Measurements from ENCODE around the gene FOXP1.
"Not testable (repeated sequence)": the region's sequence is repeated elsewhere in the genome, so short reads cannot be mapped to it uniquely, and the experiment has no call there.

FOXP1 gene

DNA sequence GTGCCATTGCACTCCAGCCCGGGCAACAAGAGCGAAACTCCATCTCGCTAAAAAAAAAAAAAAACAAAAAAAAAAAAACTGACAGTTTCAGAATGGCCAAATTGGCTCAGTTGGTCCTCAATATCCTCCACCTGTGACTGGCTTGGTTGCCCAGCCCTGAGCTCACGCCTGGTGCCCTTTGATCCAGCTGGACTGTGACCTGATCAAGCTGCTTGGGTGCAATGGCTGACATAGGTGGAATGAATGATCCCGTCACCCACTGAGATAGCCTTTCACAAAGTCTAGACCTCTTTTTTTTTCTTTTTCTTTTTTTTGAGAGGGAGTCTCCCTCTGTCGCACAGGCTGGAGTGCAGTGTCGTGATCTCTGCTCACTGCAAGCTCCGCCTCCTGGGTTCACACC, 254.6 kb downstream of the FOXP1 start:
- no peak overlapping the region for H3K4me3 ChIP-seq (ENCODE audit: insufficient read depth, low read length, poor library complexity, severe bottlenecking)
- H2AFZ ChIP-seq (ENCODE audit: low read depth, low read length, severe bottlenecking), result no peak overlapping the region
- no peak overlapping the region for H3K4me2 ChIP-seq (ENCODE audit: low read depth, low read length, poor library complexity, severe bottlenecking)
- H3K27ac ChIP-seq (ENCODE audit: low read depth, low read length), result no peak overlapping the region
- TF ChIP-seq CTCF (IDR thresholded peaks at IDR 0.05; ENCODE audit: insufficient read depth, low read length, poor library complexity, severe bottlenecking), result no peak
- TF ChIP-seq EZH2phosphoT487 (conservative IDR thresholded peaks at IDR 0.05; ENCODE audit: low read length), result no peak
- H3K79me2 ChIP-seq (ENCODE audit: insufficient read depth, low read length), result no peaks in the 10 kb centered on the region
- no peaks in the 10 kb centered on the region for H3K9me3 ChIP-seq (ENCODE audit: insufficient read depth, low read length)
- H3K27me3 ChIP-seq (ENCODE audit: low read length), result no peaks in the 10 kb centered on the region
- H3K36me3 ChIP-seq (ENCODE audit: low read length), result no peaks in the 10 kb centered on the region
- H4K20me1 ChIP-seq (ENCODE audit: low read depth, low read length), result no peaks in the 10 kb centered on the region
- H3K9ac ChIP-seq (ENCODE audit: low read length), result no peak overlapping the region
- H3K9me2 ChIP-seq (replicated peaks; ENCODE audit: insufficient read depth, low read length), result no peaks in the 10 kb centered on the region
- H3F3A ChIP-seq (ENCODE audit: insufficient read depth), result no peaks in the 10 kb centered on the region

- H4K20me1 ChIP-seq (ENCODE audit: low read depth, low read length), result no peaks in the 10 kb centered on the region
- no peaks in the 10 kb centered on the region for H3K36me3 ChIP-seq (ENCODE audit: low read length)
- H3K9me3 ChIP-seq (ENCODE audit: insufficient read depth, low read length), result no peaks in the 10 kb centered on the region
- no peak for TF ChIP-seq EZH2phosphoT487 (conservative IDR thresholded peaks at IDR 0.05; ENCODE audit: low read length)
- TF ChIP-seq CTCF (IDR thresholded peaks at IDR 0.05; ENCODE audit: insufficient read depth, low read length, poor library complexity, severe bottlenecking), result no peak
- H3K27ac ChIP-seq (ENCODE audit: low read depth, low read length), result no peak overlapping the region
- H3K4me2 ChIP-seq (ENCODE audit: low read depth, low read length, poor library complexity, severe bottlenecking), result no peak overlapping the region
- no peaks in the 10 kb centered on the region for H3K9me2 ChIP-seq (replicated peaks; ENCODE audit: insufficient read depth, low read length)
- H3K79me2 ChIP-seq (ENCODE audit: insufficient read depth, low read length), result no peaks in the 10 kb centered on the region
- no peak overlapping the region for H3K9ac ChIP-seq (ENCODE audit: low read length)
- no peaks in the 10 kb centered on the region for H3K27me3 ChIP-seq (ENCODE audit: low read length)
- H3F3A ChIP-seq (ENCODE audit: insufficient read depth), result no peaks in the 10 kb centered on the region
- no peak overlapping the region for H2AFZ ChIP-seq (ENCODE audit: low read depth, low read length, severe bottlenecking)
- H3K4me3 ChIP-seq (ENCODE audit: insufficient read depth, low read length, poor library complexity, severe bottlenecking), result no peak overlapping the region
Observed at GRCh38 chr3:71327936-71328335, 255.6 kb downstream of the FOXP1 start.

DNA sequence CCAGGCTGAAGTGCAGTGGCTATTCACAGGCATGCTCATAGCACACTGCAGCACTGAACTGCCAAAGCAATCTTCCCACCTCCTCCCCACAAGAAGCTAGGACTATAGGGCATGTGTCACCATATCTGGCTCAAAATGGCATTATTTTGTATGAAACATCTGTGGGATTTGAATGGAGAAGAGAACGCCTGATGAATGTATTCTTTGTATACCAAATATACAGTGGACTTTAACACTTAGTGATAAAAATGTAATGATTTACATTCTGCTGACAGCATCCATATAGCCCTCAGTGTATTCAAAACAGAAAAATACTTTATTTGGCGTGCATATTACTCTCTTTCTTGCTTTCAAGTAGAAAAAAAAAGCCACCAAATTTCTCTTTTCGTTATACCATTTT, 257.8 kb downstream of the FOXP1 start:
- TF ChIP-seq CTCF (IDR thresholded peaks at IDR 0.05; ENCODE audit: insufficient read depth, low read length, poor library complexity, severe bottlenecking), result no peak
- no peak for TF ChIP-seq EZH2phosphoT487 (conservative IDR thresholded peaks at IDR 0.05; ENCODE audit: low read length)
- no peaks in the 10 kb centered on the region for H3F3A ChIP-seq (ENCODE audit: insufficient read depth)
- no peaks in the 10 kb centered on the region for H3K9me2 ChIP-seq (replicated peaks; ENCODE audit: insufficient read depth, low read length)
- no peaks in the 10 kb centered on the region for H3K9me3 ChIP-seq (ENCODE audit: insufficient read depth, low read length)
- H3K27me3 ChIP-seq (ENCODE audit: low read length), result no peaks in the 10 kb centered on the region
- no peaks in the 10 kb centered on the region for H3K79me2 ChIP-seq (ENCODE audit: insufficient read depth, low read length)
- no peak overlapping the region for H2AFZ ChIP-seq (ENCODE audit: low read depth, low read length, severe bottlenecking)
- no peaks in the 10 kb centered on the region for H3K36me3 ChIP-seq (ENCODE audit: low read length)
- no peaks in the 10 kb centered on the region for H4K20me1 ChIP-seq (ENCODE audit: low read depth, low read length)
- H3K4me2 ChIP-seq (ENCODE audit: low read depth, low read length, poor library complexity, severe bottlenecking), result no peak overlapping the region
- no peak overlapping the region for H3K9ac ChIP-seq (ENCODE audit: low read length)
- H3K4me3 ChIP-seq (ENCODE audit: insufficient read depth, low read length, poor library complexity, severe bottlenecking), result no peak overlapping the region
- H3K27ac ChIP-seq (ENCODE audit: low read depth, low read length), result no peak overlapping the region

DNA sequence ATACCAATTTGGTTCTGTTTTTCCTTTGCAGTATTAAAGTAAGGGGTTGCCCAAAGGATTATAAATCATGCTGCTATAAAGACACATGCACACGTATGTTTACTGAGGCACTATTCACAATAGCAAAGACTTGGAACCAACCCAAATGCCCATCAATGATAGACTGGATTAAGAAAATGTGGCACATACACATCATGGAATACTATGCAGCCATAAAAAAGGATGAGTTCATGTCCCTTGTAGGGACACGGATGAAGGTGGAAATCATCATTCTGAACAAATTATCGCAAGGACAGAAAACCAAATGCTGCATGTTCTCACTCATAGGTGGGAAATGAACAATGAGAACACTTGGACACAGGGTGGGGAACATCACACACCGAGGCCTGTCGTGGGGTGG, 259.3 kb downstream of the FOXP1 start:
- not testable (repeated sequence) for H3F3A ChIP-seq (ENCODE audit: insufficient read depth); H3K4me3 ChIP-seq (ENCODE audit: insufficient read depth, low read length, poor library complexity, severe bottlenecking); H3K9me3 ChIP-seq (ENCODE audit: insufficient read depth, low read length); H3K27ac ChIP-seq (ENCODE audit: low read depth, low read length); H3K4me2 ChIP-seq (ENCODE audit: low read depth, low read length, poor library complexity, severe bottlenecking); H2AFZ ChIP-seq (ENCODE audit: low read depth, low read length, severe bottlenecking); H4K20me1 ChIP-seq (ENCODE audit: low read depth, low read length); H3K9ac ChIP-seq (ENCODE audit: low read length); H3K27me3 ChIP-seq (ENCODE audit: low read length); H3K9me2 ChIP-seq (replicated peaks; ENCODE audit: insufficient read depth, low read length); H3K36me3 ChIP-seq (ENCODE audit: low read length); H3K79me2 ChIP-seq (ENCODE audit: insufficient read depth, low read length)

All from SU-DHL-6 (cell line).